ENCODE data around the gene L3MBTL3. TPM values are rescaled to one million over a fixed set of nuclear protein-coding genes. Genes with fewer than 3 reads are reported as not detected.
A peak's percentile ranks its signal among the peaks of the same experiment; 100 is the strongest.

L3MBTL3 gene
- total RNA-seq, 2 experiments from 2014 or later = 29.0 to 30.1 TPM

DNA sequence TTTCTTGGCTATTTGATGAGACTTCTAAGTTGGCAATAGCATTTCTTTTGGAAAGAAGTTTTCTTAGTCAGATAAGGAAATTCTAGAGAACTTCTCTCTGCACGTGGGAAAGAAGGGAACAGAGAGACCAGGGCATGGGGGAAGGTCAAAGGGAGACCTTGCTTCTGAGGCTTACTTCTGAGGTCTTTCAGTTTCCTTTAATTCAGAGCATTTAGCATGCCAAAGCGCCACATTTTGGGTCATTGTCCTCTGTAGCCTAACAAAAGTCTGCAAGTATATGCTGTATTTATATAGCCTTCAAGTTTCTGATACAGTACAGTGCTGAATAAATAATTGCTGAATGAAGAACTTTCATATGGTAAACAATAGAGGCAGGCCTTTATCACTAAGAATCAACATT, 108.8 kb downstream of the L3MBTL3 start:
- Histone ChIP-seq H3K9me3 (ENCODE audit: control insufficient read depth in 1 of 2, insufficient read depth in 1 of 2, low read length in 2 of 2) (no peaks in the 10 kb centered on the region), H3K4me3 (ENCODE audit: low read length) (no peak overlapping the region), H3K4me1 (ENCODE audit: insufficient read depth, low read length) (peaks cover 11% of the 10 kb centered on the region), H3K27me3 (ENCODE audit: control insufficient read depth in 1 of 2, insufficient read depth in 2 of 2, low read length in 2 of 2) (no peaks in the 10 kb centered on the region), H3K36me3 (ENCODE audit: insufficient read depth, low read length) (no peaks in the 10 kb centered on the region), H3K27ac (ENCODE audit: low read depth in 1 of 2, low read length in 2 of 2) (no peak overlapping the region)
- intact Hi-C loops (cut with DNase I, micrococcal nuclease) = no loop called here
- Mint-ChIP-seq H3K27me3 (no peaks in the 10 kb centered on the region), H3K4me1 (ENCODE audit: low read depth) (peaks cover 77% of the 10 kb centered on the region), H3K4me3 (no peak overlapping the region), H3K36me3 (ENCODE audit: low read depth) (peaks cover 44% of the 10 kb centered on the region), H3K9me3 (no peaks in the 10 kb centered on the region), H3K27ac (peak overlapping the region; percentile 34)
- TF ChIP-seq, protein P1, sequence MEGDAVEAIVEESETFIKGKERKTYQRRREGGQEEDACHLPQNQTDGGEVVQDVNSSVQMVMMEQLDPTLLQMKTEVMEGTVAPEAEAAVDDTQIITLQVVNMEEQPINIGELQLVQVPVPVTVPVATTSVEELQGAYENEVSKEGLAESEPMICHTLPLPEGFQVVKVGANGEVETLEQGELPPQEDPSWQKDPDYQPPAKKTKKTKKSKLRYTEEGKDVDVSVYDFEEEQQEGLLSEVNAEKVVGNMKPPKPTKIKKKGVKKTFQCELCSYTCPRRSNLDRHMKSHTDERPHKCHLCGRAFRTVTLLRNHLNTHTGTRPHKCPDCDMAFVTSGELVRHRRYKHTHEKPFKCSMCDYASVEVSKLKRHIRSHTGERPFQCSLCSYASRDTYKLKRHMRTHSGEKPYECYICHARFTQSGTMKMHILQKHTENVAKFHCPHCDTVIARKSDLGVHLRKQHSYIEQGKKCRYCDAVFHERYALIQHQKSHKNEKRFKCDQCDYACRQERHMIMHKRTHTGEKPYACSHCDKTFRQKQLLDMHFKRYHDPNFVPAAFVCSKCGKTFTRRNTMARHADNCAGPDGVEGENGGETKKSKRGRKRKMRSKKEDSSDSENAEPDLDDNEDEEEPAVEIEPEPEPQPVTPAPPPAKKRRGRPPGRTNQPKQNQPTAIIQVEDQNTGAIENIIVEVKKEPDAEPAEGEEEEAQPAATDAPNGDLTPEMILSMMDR (IDR thresholded peaks at IDR 0.05) = no peak
- ChIA-PET CTCF (no interaction called here), POLR2A (no interaction called here)
- no peak for ATAC-seq (ENCODE audit: poor library complexity)
- no peak for DNase-seq

DNA sequence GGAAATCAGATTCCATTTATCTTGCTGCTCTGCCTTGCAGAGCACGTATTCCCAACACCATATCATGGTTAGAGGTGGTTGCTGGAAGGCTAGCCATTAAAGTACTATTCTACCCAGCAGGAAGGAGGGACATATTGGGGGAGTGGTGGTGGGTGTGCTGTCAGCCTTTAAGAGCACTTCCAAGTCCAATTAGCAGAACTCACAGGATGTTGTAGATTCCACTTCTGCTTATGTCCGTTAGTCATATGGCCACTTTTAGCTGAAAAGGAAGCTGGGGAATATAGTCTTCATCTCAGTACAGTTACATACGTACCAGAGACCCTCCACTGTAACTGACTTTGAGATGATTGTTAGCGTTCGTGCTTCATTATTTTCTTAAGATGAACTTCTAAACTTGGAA, 109.9 kb downstream of the L3MBTL3 start:
- POLR2A ChIA-PET = no interaction called here
- no peaks in the 10 kb centered on the region for H3K27me3 Mint-ChIP-seq
- no peaks in the 10 kb centered on the region for H3K27me3 ChIP-seq (ENCODE audit: control insufficient read depth in 1 of 2, insufficient read depth in 2 of 2, low read length in 2 of 2)
- no peaks in the 10 kb centered on the region for H3K9me3 Mint-ChIP-seq
- CTCF ChIA-PET = no interaction called here
- no peak overlapping the region for H3K4me3 ChIP-seq (ENCODE audit: low read length)
- peaks cover 36% of the 10 kb centered on the region for H3K36me3 Mint-ChIP-seq (ENCODE audit: low read depth)
- no peak overlapping the region for H3K4me3 Mint-ChIP-seq
- H3K9me3 ChIP-seq (ENCODE audit: control insufficient read depth in 1 of 2, insufficient read depth in 1 of 2, low read length in 2 of 2) = no peaks in the 10 kb centered on the region
- intact Hi-C loops (cut with DNase I, micrococcal nuclease) = no loop called here
- DNase-seq (no peak), ATAC-seq (ENCODE audit: poor library complexity) (no peak)
- H3K36me3 ChIP-seq (ENCODE audit: insufficient read depth, low read length) = no peaks in the 10 kb centered on the region
- H3K4me1 ChIP-seq (ENCODE audit: insufficient read depth, low read length) = peaks cover 15% of the 10 kb centered on the region
- no peak overlapping the region for H3K27ac ChIP-seq (ENCODE audit: low read depth in 1 of 2, low read length in 2 of 2)
- TF ChIP-seq, protein P1 (IDR thresholded peaks at IDR 0.05) = no peak
- peaks cover 80% of the 10 kb centered on the region for H3K4me1 Mint-ChIP-seq (ENCODE audit: low read depth)
- no peak overlapping the region for H3K27ac Mint-ChIP-seq

DNA sequence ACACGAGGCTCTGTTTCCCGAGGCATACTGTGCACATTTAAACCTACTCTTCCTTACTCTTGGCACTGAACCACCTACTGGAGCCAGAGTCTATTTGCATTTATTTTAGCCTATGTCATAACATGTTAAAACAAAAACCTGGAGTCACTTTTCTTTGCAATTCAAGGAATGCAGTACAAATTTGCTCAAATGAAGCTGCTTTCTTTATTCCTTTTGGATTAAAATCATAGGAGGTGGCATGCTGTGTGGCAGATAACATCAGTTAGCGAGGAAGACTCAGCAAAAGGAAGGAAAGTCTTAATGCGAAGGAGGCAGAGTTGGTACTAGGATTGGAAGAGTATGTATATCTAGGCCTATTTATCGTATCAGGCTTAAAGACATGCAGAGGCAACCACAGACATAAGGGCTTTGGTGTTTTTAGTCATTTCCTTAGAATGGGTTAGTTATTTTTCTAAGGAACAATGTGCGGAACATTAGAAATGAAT, 111.4 kb downstream of the L3MBTL3 start:
- no peak overlapping the region for H3K4me3 Mint-ChIP-seq
- Histone ChIP-seq H3K27ac (ENCODE audit: low read depth in 1 of 2, low read length in 2 of 2) (no peak overlapping the region), H3K36me3 (ENCODE audit: insufficient read depth, low read length) (no peaks in the 10 kb centered on the region), H3K4me3 (ENCODE audit: low read length) (no peak overlapping the region), H3K9me3 (ENCODE audit: control insufficient read depth in 1 of 2, insufficient read depth in 1 of 2, low read length in 2 of 2) (no peaks in the 10 kb centered on the region), H3K4me1 (ENCODE audit: insufficient read depth, low read length) (peaks cover 23% of the 10 kb centered on the region), H3K27me3 (ENCODE audit: control insufficient read depth in 1 of 2, insufficient read depth in 2 of 2, low read length in 2 of 2) (no peaks in the 10 kb centered on the region)
- intact Hi-C loops (cut with DNase I, micrococcal nuclease) = loop anchor here in 1 of 2 experiments (10.0 kb wide), 1 partner anchor 95 kb away; no protein-coding TSS in a partner anchor
- ATAC-seq (ENCODE audit: poor library complexity) (no peak), DNase-seq (no peak)
- H3K27me3 Mint-ChIP-seq = no peaks in the 10 kb centered on the region
- TF ChIP-seq, protein P1 (IDR thresholded peaks at IDR 0.05) = no peak
- no peaks in the 10 kb centered on the region for H3K9me3 Mint-ChIP-seq
- peaks cover 95% of the 10 kb centered on the region for H3K4me1 Mint-ChIP-seq (ENCODE audit: low read depth)
- ChIA-PET POLR2A (interaction anchor here (0.7 kb wide), 1 partner anchor 85 kb away, joined by 3 read pairs; no protein-coding TSS in a partner anchor), CTCF (no interaction called here)
- peak overlapping the region; percentile 90 for H3K27ac Mint-ChIP-seq
- peaks cover 35% of the 10 kb centered on the region for H3K36me3 Mint-ChIP-seq (ENCODE audit: low read depth)

All from CD4-positive, alpha-beta T cell (primary cell).